Measurements from ENCODE around the gene MOCS1.

Gene MOCS1

DNA sequence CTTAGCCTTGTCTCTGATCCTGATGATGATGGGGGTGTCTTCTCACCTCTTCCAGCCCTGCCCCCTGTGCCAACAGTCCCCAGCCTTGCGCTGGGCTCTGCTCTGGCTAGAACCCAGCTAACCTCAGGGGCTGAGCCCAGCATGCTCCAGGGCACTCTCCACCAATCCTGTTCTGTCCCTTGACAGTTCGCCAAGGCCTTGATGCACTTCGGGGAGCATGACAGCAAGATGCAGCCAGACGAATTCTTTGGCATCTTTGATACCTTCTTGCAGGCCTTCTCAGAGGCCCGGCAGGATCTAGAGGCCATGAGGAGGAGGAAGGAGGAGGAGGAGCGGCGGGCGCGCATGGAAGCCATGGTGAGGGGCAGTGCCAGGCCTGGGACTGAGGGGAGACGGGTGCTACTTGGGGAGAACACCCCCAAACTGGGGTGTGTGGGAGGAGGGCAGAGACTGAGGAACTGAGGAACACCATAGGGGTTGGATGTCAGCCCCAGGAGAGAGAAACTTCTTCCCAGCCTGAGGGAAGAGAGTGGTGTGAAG is 33.1 kb downstream of the MOCS1 start:
- DNase-seq: no peak

DNA sequence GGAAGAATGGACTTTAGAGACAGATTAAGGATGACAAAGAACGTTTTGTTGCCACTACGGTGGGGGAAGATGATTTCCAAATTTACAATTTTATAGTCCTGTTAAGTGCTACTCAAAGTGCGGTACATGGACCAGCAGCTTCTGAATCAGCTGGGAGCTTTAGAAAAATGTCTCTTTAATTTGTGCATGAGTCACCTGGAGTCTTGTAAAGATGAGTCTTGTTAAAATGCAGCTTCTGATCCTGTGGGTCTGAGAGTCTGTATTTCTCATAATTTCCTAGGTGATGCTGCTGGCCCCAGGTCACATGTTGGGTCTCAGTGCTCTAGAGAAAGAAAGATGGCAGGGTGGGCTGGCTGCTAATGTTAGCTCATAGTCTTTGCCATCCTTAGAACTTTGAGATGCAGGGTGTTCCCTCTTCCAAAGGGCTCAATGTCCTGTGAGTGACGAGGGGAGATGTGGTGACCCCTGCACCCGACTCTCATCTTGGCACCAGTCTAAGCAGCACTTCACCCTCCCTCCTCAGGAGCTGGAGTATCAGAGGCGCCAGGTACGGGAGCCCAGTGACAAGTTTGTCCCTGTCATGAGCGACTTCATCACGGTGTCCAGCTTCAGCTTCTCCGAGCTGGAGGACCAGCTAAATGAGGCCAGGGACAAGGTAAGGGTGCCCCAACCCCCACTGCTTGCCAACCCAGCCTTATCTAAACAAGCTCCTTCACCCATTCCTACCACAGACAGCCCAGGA is 34.5 kb downstream of the MOCS1 start:
- DNase-seq: no peak

DNA sequence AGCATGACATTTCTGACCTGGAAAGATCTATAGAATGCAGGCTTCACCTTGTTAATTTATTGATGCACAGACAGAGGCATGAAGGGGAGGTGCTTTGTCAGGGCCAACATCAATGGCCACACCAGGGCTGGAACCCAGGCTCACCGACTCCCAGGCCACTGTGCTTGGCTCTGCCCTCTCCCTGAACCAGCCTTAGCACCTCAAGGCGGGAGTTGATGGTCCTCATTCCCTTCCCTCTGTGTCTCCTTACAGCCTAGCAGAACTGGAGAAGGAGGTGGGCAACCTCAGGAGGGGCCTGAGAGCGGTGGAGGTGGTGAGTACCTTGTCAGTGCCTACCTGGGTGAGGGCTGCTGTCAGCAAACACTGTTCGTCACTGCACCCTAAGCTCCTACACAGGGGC is 35.6 kb downstream of the MOCS1 start:
- DNase-seq: no peak

DNA sequence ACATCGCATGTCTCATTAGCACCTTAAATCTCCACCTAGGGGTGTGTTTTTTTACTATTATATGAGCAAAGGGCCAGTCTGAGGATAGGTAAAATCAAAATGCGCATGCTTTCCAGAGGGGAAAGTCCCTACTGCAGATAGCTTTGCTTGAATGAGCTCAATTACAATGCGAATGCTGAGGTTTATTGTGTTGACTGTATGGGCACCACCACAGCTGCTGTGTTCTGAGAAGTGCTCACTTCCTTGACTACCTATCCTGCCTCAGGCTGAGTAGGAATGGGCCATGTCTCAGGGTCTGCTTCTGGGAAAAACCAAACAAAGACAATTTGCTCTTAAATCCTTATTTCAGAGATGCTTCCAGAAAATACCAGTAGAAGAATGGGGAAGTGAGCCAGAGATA is 36.6 kb downstream of the MOCS1 start:
- no peak for DNase-seq

DNA sequence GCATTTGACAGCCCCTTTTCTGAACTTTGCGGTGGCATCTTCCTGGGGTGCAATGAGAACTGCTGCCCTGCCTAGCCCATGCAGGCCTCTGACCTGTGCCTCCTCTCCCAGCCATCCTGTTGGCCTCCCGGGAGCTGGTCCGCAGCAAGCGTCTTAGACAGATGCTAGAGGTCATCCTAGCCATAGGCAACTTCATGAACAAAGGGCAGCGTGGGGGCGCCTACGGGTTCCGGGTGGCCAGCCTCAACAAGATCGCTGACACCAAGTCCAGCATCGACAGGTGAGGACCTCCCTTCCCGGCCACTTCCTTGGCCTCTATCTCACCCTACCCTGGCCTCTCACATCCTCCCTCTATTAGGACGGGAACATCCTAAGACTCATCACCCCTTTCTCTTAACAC is 37.6 kb downstream of the MOCS1 start:
- DNase-seq: no peak

DNA sequence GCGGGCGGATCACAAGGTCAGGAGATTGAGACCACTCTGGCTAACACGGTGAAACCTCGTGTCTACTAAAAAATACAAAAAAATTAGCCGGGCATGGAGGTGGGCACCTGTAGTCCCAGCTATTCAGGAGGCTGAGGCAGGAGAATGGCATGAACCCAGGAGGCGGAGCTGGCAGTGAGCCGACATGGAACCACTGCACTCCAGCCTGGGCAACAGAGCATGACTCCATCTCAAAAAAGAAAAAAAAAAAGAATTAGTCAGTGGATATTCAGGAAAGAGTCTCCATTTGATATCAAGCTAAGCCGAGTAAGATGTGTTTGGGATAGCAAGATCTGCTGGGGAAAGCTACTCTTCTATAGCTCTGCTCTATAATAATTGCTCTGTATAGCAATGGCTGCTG is 41.0 kb downstream of the MOCS1 start:
- no peak for DNase-seq

DNA sequence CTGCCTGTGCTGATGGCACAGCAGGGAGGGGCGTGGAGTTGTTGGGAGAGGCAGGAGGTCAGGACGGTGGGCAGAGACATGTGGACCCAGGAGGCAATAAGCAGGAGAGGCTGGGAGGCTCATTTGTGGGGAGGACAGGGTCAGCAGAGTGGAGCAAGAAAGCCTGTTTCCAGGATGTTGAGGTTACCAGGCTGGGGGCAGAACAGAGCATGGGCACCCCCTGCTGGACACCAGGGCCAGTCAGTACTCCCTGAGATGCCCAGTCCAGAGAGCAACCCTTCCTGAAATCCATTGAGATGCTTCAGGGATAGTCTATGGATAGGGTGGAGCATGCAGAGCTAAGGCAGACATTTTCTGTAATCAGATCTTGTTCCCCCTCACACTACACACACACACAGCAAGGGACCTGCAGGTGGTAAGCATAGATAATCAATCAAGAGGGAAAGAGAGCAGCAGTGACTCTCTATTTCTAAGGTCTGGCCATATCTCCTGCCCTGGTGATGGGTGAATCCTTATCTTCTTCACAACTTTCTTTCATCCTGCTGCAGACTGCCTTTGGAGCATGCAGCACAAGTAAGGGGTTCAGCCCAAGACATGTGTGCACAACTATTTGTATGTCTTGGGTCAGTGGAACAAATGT is 41.7 kb downstream of the MOCS1 start:
- peak; percentile 10 for DNase-seq

DNA sequence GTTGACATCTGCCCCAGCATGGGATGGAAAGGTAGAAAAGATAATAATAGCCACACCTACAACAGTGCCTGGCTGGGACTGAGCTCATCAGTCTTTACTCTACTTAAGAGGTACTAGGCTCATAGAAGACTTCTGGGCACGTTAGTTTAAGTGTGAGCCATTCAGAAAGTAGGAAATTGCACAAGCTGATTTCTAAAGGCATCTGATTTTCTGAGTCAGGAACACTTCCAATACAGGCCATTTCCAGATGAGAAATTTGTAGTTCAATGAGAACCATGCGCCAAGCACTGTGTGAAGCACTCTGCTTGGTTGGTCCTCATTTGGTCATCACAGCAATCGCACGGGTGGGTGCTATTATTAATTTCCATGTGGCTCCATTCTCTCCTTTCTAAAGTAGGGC is 42.3 kb downstream of the MOCS1 start:
- no peak for DNase-seq

DNA sequence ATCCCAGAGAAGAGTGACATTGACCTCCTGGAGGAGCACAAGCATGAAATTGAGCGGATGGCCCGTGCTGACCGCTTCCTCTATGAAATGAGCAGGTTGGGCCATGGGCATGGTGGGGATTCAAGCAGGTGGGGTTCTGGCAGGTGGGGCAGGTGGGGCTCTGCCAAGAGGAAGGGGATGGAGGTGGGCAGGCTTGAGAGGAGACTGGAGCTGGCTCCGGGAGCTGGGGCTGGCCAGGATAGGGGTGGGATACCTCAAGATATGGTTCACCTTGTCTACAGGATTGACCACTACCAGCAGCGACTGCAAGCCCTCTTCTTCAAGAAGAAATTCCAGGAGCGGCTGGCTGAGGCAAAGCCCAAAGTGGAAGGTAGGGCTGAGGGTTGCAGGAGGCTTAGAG is 42.9 kb downstream of the MOCS1 start:
- no peak for DNase-seq

DNA sequence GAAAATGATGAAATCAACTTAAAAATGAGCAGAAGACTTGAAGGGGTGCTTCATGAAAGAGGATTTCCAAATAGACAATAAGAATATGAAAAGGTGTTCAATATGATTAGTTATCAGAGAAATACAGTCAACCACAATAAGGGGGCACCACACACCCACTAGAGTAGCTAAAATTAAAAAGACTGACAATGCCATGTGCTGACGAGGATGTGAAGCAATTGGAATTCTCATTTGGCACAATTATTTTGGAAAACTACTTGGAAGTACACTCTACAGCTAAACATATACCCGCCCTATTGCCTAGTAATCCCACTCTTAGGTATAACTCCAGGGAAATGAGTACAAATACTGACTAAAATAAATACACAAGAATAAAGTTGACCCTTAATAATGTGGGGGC is 45.0 kb downstream of the MOCS1 start:
- DNase-seq: no peak

DNA sequence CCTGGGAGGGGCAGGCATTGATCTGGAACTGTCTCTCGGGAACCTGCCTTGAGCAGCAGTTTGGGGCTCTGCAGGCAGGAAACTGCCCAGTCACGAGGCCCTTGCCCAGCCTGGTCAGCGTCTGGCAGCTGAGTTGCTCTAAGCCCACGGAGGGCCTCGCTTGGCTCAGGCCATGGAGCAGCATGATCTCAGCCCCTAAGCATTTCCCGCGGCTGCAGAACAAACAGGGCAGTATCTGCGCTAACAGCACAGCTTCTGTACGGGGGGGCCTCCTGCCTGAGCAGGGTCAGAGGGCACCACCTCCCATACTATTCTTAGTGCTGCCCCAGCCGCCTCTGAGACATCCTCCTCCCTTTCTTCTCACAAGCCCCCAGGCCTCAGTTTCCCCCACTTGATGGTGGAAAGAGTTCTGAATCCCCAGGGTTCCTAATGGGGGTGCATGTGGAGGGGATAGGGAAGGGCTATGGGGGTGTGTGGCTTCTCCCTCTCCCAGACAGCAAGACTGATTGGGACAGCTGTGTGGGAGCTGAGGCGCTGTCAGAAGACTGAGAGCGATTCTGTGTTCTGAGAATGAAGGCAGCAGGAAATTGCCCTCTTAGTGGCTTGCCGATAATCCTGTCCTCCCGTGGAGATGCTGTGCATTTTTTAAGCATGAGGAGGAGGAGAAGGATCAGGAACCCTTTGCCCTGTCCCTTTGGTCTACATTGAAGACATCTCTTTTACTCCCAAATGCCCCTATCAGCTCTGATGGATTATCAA is 46.4 kb downstream of the MOCS1 start:
- no peak for DNase-seq

DNA sequence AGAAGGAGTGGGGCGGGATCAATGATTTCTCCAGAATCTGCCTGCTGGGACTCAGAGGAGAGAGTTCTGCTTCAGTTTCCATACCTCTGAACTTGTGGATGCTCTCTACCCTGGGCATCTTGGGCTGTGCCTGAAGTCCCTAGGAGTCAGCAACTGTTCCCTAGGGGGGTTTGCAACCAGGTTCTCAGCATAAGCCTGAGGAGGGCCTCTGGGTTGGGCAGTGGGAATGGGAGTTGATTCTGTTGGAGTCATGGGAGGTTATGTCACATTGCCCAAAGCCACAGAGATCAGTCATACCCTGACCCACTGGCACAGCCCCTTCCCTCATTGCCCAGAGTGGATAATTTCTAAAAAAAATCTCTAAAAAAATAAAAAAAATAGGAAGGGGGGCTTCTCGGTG is 47.4 kb downstream of the MOCS1 start:
- DNase-seq: no peak

DNA sequence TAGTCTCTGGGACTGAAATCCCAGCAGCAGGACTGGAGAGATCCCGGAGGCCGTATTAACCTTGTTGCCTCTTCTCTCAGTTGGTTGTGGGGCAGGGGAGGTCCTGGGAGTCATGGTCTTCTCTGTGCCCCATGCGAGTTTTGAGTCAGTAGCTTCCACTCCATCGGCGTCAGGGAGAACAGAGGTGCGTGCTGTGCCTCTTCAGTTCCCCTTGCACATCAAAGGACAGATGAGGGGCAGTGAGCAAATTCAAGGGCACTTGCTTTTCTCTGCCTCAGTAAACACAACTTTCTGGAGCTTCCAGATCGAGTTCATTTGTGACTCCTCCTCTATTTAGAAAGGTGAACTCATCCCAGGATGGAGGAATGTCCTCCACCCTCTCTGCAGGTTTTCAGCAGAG is 48.6 kb downstream of the MOCS1 start:
- DNase-seq: no peak

DNA sequence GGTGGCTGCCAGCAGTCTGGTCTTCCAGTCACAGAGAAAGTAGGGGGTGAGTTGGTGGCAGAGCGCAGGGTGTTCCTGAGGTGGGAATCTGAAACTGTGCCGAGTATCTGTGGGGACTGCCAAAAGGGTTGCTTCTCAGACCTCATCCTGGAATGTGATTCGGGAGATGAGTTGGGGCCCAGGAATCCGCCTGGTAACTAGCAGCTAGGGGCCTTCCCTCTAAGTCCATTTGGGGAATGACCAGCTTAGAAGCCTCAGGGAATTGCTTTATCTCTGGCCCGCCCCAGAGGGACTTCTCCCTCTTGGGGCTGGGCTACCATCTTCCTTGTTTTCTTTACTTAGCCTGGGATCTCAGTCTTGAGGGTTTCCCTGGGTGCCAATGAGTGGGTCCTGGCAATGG is 49.6 kb downstream of the MOCS1 start:
- no peak for DNase-seq

DNA sequence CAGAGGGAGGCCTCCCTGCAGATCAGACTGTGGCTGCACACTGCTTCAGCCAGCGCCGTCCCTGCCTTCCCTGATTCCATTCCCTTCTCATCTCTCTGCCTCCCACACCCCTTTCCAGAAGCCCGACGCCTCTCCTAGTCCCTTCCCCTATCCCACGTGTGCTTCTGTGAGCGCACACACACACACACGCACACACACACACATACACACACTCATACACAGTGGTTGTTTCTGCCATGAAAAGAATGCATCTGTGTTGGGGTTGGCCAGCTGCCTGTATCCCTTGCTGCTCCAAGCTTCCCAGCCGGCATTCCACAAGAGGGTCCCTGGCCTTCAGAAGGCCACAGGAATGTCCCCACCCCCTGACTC is 51.7 kb downstream of the MOCS1 start:
- DNase-seq: no peak

DNA sequence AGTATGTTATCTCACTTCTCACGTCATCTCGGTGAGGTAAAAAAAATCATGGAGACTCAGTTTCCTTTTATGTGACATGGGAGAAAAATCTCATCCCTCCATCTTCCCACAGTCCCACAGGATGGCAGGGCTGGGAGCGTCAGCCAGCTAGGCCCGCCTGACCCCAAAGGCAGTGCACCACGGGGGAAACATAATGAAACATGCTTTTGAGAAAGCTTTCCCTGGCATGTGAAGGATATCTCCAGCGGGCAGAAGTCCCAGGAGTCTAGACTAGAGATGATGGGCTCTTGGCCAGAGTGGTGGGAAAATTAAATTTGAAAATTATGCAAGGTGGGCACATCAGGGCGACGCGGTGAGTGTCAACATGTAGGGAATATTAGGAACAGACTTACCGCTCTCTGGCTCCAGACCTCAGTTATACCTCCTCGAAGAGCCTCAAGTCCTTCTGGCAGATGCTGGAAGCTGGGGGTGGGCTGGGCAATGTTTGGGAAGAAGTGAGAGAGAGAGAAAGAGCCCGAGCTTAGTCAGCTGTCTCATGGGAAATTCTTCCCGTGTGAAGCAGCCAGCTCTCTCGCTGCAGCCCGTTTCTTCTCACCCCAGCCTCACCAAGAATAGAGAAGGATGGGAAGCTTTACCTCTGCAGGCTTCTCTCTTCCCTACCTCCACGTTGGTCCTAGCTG is 52.3 kb downstream of the MOCS1 start:
- DNase-seq: no peak

DNA sequence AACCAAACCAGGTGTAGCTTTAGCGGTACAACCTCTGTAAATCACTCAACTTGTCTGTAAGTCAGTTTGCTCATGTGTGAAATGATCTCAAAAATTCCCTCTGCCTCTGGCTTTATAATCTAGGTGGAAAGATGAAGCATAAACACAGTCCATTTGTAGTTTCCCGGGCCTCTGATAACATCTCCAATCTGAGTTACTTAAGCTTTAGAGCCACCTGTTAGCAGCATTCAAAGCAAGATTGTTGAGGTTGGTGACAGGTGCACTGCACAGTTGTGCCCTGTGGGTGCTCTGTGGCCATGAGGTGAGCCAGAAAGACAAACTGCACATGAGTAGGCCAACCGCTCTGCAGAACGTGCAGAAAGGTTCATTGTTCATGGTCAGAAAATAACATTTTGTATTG is 53.7 kb downstream of the MOCS1 start:
- DNase-seq: no peak

DNA sequence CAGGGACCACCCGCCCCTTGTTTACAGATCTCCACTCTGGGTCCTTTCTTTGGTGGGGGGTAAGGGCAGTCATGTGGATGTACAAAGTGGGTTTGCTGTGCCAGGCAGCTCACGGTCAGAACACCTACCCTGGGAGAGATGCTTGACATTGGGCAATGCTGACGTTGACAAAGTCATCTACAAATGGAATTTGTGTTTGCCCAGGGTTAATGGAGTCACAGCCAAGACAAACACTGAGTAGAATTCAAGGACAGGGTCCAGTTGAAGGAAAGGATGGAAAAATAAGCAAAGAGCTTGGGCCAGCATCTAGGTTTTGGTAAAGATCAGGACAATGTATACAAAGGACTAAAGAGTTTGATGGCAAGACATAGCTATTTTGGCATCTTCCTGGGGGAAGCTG is 54.7 kb downstream of the MOCS1 start:
- no peak for DNase-seq

DNA sequence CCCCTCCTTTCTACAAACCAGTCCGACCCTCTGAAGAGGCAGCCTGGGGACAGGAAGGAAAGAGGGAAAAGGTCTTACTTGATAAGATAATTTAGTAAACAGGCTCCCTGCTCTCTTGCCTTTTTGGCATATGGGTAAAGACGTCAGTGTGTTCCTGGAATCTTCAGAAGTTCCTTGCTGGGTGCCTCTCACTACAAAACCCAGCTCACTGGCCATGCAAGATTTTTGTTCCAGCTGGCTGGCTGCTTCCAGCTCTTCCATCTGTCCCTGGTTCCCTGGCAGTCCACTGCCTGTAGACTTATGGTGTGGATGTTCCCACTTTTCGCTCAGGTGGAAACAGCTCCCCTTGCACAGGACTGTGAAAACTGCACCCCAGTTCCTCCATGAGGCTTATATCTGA is 57.4 kb downstream of the MOCS1 start:
- DNase-seq: no peak

DNA sequence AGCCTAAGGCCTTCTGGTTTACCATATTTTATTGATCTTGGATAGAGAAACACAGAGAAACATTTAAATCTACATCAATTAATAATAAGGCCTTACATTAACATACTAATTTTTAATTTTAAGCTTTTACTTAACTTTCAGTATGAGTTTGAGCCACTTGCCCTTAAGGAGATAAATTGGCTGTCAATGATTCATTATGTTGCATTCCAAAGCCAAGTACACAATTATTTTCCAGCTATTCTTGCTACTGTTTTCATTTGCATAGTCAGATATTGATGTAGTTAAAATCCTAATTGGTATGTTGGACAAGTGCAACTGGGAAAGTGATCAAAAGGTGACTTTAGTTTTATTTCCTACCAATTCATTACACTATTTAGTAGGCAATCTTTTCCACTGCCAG is 58.2 kb downstream of the MOCS1 start:
- DNase-seq: no peak

DNA sequence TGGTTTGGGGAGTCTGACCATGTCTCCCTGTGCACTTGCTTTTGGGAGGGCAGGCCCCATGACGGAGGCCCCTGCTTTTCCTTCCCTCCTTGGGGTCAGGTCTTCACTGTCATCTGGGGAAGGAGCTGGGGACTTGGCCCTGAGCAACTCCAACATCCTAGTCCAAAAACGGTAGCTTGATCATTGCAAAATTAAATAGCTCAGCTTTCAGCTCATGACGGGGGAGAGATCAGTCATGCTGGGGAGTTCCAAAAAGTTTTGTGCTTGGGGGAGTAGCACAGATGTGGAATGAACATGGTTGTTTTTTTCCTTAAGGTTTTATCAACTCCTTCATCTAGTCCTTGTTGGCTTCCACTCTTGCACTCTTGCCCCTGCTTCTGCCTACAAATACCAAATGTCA is 60.8 kb downstream of the MOCS1 start:
- no peak for DNase-seq

DNA sequence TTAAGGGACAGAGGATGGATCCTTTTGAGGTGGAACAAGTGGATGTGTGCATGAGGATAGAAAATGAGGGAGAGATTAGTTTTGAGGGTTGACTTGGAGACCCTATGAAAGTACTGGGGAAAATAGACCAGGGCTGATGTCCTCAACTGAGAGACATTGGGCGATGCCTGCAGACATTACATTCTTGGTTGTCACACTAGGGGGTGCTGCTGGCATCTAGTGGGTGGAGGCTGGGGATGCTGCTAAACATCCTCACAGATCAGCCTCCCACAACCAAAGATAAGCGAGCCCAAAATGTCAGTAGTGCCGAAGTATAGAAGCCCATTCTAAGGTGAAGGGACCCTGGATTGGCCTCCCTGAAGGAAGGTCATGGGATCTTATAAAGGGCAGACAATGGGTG is 63.3 kb downstream of the MOCS1 start:
- no peak for DNase-seq

DNA sequence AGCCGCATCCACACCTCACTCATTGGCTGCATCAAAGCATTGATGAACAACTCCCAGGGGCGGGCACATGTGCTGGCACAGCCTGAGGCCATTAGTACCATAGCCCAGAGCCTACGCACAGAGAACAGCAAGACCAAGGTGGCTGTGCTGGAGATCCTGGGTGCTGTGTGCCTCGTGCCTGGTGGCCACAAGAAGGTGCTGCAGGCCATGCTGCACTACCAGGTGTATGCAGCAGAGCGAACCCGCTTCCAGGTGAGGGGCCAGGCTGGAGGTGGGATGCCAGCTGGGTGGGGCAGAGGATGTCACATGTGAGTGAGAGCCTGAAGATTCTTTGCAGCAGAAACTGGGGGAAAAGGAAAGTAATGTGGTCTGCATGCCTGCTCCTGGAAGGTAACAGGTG is 66.7 kb downstream of the MOCS1 start:
- no peak for DNase-seq
